Measurements from ENCODE around the gene CTBP2. TPM values are rescaled to one million over a fixed set of nuclear protein-coding genes. Genes with fewer than 3 reads are reported as not detected.

CTBP2 gene
- total and polyA plus RNA-seq, 10 of the 15 experiments (the other 5 are each of a cell fraction or from before 2014, with no cell fraction given), result 0.02 to 0.72 (median 0.06) TPM; not detected in 2

DNA sequence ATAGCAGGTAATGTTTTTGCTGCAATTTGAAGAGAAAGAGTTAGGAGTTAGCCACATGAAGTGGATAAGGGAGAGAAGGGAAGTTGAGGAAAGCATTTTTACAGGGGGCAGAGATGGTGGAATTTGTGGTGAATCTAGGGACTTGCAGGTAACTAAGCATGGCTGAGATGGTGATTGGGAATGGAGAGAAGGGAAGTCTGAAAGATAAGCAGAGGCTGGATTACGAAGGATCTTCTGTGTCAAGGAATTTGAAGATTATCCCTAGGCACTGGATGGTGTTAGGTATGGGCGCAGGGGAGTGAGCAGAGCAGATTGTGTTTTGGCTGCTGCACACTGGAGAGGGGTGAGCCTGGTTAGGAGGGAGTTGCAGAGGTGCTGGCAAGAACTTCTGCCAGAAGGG, 193.1 kb downstream of the CTBP2 start (continued):
- TF ChIP-seq ZBTB40 (IDR thresholded peaks at IDR 0.05; ENCODE audit: borderline replicate concordance) (no peak), BCLAF1 (IDR thresholded peaks at IDR 0.05) (no peak), NFYB (IDR thresholded peaks at IDR 0.05; ENCODE audit: insufficient read depth, low read depth, low read length) (no peak), ZNF217 (IDR thresholded peaks at IDR 0.05) (no peak)

DNA sequence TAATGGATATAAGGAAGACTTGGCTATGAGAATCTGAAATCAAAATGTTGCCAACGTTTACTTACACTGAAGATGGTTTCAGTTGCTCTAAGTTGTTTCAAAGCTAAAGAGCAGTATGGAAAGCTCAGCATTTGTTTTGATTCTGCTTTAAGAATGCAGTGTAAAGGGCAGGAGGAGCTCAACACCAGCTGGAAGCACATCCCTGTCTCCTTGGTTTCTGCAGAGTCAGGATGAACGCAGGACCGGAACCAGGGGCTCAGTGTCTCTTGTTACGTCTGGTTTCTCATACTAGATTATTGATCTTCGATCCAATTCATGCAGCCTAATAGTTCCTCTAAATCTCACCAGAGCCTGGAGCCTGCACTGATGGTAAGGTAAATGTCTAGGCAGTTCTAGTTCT, 194.4 kb downstream of the CTBP2 start:
- DNase-seq (ENCODE audit: low read depth, low spot score) (no peak), ATAC-seq (no peak), FAIRE-seq (no peak)
- H3K4me3 ChIP-seq, result no peak overlapping the region
- CTCF ChIA-PET, result no interaction called here
- BruUV-seq (replicated peaks), result no TSS peak
- SMC1A ChIA-PET (ENCODE audit: uncharacterized antibody, unreplicated experiment), result no interaction called here
- peaks cover 11% of the 10 kb centered on the region for H3K79me2 ChIP-seq (ENCODE audit: control insufficient read depth, insufficient read depth, low read length)
- H3K27me3 ChIP-seq (replicated peaks in 1 of 2; ENCODE audit: control insufficient read depth in 2 of 2, insufficient read depth in 2 of 2, low read length in 1 of 2), result no peaks in the 10 kb centered on the region
- H3K27ac ChIP-seq (ENCODE audit: control insufficient read depth, insufficient read depth), result no peak overlapping the region
- H3K36me3 ChIP-seq (ENCODE audit: control insufficient read depth in 2 of 2, insufficient read depth in 2 of 2, low read length in 1 of 2), result peaks cover 0 to 8% of the 10 kb centered on the region in 2 experiments; a peak in 2 of 4 replicates
- 89% methylated on average over 5 of the region's 5 CpGs for WGBS (ENCODE audit: insufficient coverage, insufficient replicate concordance, low lambda C conversion rate, missing lambda C conversion rate)
- intact Hi-C loops (cut with micrococcal nuclease; ENCODE audit: unreplicated experiment) (no loop called here), in situ Hi-C loops (cut with MboI) (no loop called here)
- no peaks in the 10 kb centered on the region for H3K9me3 ChIP-seq (replicated peaks; ENCODE audit: control insufficient read depth, insufficient read depth, low read length)
- H4K20me1 ChIP-seq (ENCODE audit: control insufficient read depth, insufficient read depth), result no peaks in the 10 kb centered on the region
- H3K4me1 ChIP-seq (ENCODE audit: control insufficient read depth, insufficient read depth, low read length), result peaks cover 22% of the 10 kb centered on the region
- H2AFZ ChIP-seq (ENCODE audit: control insufficient read depth, low read depth, low read length), result no peak overlapping the region
- RAD21 ChIA-PET (ENCODE audit: unreplicated experiment), result no interaction called here
- POLR2A ChIA-PET, result no interaction called here
- H3K4me2 ChIP-seq (ENCODE audit: control insufficient read depth, insufficient read depth), result no peak overlapping the region
- no peak overlapping the region for H3K9ac ChIP-seq (ENCODE audit: control insufficient read depth, insufficient read depth, low read length)
- no peak for TF ChIP-seq CBX5 (IDR thresholded peaks at IDR 0.05; ENCODE audit: low read depth)
- TF ChIP-seq, protein P1, sequence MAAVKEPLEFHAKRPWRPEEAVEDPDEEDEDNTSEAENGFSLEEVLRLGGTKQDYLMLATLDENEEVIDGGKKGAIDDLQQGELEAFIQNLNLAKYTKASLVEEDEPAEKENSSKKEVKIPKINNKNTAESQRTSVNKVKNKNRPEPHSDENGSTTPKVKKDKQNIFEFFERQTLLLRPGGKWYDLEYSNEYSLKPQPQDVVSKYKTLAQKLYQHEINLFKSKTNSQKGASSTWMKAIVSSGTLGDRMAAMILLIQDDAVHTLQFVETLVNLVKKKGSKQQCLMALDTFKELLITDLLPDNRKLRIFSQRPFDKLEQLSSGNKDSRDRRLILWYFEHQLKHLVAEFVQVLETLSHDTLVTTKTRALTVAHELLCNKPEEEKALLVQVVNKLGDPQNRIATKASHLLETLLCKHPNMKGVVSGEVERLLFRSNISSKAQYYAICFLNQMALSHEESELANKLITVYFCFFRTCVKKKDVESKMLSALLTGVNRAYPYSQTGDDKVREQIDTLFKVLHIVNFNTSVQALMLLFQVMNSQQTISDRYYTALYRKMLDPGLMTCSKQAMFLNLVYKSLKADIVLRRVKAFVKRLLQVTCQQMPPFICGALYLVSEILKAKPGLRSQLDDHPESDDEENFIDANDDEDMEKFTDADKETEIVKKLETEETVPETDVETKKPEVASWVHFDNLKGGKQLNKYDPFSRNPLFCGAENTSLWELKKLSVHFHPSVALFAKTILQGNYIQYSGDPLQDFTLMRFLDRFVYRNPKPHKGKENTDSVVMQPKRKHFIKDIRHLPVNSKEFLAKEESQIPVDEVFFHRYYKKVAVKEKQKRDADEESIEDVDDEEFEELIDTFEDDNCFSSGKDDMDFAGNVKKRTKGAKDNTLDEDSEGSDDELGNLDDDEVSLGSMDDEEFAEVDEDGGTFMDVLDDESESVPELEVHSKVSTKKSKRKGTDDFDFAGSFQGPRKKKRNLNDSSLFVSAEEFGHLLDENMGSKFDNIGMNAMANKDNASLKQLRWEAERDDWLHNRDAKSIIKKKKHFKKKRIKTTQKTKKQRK (IDR thresholded peaks at IDR 0.05; ENCODE audit: low read depth, low read length), result no peak
- TF ChIP-seq HCFC1 (IDR thresholded peaks at IDR 0.05; ENCODE audit: low read length), result no peak
- TF ChIP-seq NFXL1 (IDR thresholded peaks at IDR 0.05; ENCODE audit: borderline replicate concordance), result no peak
- TF ChIP-seq BRCA1 (IDR thresholded peaks at IDR 0.05; ENCODE audit: low read depth, low read length), result no peak
- no peak for TF ChIP-seq POLR2A (IDR thresholded peaks at IDR 0.05; ENCODE audit: low read depth, low read length)
- TF ChIP-seq, protein P2, sequence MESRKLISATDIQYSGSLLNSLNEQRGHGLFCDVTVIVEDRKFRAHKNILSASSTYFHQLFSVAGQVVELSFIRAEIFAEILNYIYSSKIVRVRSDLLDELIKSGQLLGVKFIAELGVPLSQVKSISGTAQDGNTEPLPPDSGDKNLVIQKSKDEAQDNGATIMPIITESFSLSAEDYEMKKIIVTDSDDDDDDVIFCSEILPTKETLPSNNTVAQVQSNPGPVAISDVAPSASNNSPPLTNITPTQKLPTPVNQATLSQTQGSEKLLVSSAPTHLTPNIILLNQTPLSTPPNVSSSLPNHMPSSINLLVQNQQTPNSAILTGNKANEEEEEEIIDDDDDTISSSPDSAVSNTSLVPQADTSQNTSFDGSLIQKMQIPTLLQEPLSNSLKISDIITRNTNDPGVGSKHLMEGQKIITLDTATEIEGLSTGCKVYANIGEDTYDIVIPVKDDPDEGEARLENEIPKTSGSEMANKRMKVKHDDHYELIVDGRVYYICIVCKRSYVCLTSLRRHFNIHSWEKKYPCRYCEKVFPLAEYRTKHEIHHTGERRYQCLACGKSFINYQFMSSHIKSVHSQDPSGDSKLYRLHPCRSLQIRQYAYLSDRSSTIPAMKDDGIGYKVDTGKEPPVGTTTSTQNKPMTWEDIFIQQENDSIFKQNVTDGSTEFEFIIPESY (IDR thresholded peaks at IDR 0.05), result no peak

Measured in GM12878 (cell line).